ENCODE measurements around the gene HAUS5.

The HAUS5 gene

GRCh38 chr19:35608251-35608650 is 4.3 kb upstream of the HAUS5 start:
- no peak for DNase-seq (ENCODE audit: low spot score)

- DNase-seq (ENCODE audit: low spot score), result peak; percentile 26
Measured at GRCh38 chr19:35609851-35610353, 2.6 kb upstream of the HAUS5 start.

- no peak for DNase-seq (ENCODE audit: low spot score)
Measured at GRCh38 chr19:35612224-35612558, 344 bp upstream of the HAUS5 start.

GRCh38 chr19:35613574-35613973 is 1.0 kb downstream of the HAUS5 start:
- DNase-seq (ENCODE audit: low spot score), result no peak

- no peak for DNase-seq (ENCODE audit: low spot score)
Measured at GRCh38 chr19:35615036-35615435, 2.5 kb downstream of the HAUS5 start.

GRCh38 chr19:35618857-35619256 is 6.3 kb downstream of the HAUS5 start:
- no peak for DNase-seq (ENCODE audit: low spot score)

GRCh38 chr19:35619290-35619923 is 6.9 kb downstream of the HAUS5 start:
- DNase-seq (ENCODE audit: low spot score), result no peak

- DNase-seq (ENCODE audit: low spot score), result no peak
Measured at GRCh38 chr19:35620001-35620400, 7.5 kb downstream of the HAUS5 start.

- DNase-seq (ENCODE audit: low spot score), result no peak
Measured at GRCh38 chr19:35621708-35622107, 9.2 kb downstream of the HAUS5 start.

- no peak for DNase-seq (ENCODE audit: low spot score)
Measured at GRCh38 chr19:35622750-35623149, 10.2 kb downstream of the HAUS5 start.

- DNase-seq (ENCODE audit: low spot score), result no peak
Measured at GRCh38 chr19:35623327-35624010, 10.9 kb downstream of the HAUS5 start.

- no peak for DNase-seq (ENCODE audit: low spot score)
Measured at GRCh38 chr19:35628264-35628564, 15.7 kb downstream of the HAUS5 start.

- peak; percentile 98 for DNase-seq (ENCODE audit: low spot score)
Measured at GRCh38 chr19:35628565-35629331, 16.2 kb downstream of the HAUS5 start, which contains the start of gene RBM42. Gene RBM42, plus strand, starts transcription at chr19:35629036. Its CDS starts 118 bp downstream, at chr19:35629154.

- no peak for DNase-seq (ENCODE audit: low spot score)
Measured at GRCh38 chr19:35629332-35629633, 16.7 kb downstream of the HAUS5 start.

- no peak for DNase-seq (ENCODE audit: low spot score)
Measured at GRCh38 chr19:35633727-35634440, 21.3 kb downstream of the HAUS5 start.

GRCh38 chr19:35636651-35637050 is 24.1 kb downstream of the HAUS5 start:
- no peak for DNase-seq (ENCODE audit: low spot score)

GRCh38 chr19:35637165-35637564 is 24.6 kb downstream of the HAUS5 start:
- DNase-seq (ENCODE audit: low spot score), result no peak

GRCh38 chr19:35639321-35639639 is 26.7 kb downstream of the HAUS5 start:
- no peak for DNase-seq (ENCODE audit: low spot score)

- no peak for DNase-seq (ENCODE audit: low spot score)
Measured at GRCh38 chr19:35639863-35640262, 27.3 kb downstream of the HAUS5 start.

- DNase-seq (ENCODE audit: low spot score), result peak; percentile 22
Measured at GRCh38 chr19:35641515-35642151, 29.1 kb downstream of the HAUS5 start, which contains the start of gene ETV2. Gene ETV2, plus strand, starts transcription at chr19:35641745. Its CDS starts 716 bp downstream, at chr19:35642461.

GRCh38 chr19:35642312-35642711 is 29.8 kb downstream of the HAUS5 start:
- DNase-seq (ENCODE audit: low spot score), result no peak

- DNase-seq (ENCODE audit: low spot score), result no peak
Measured at GRCh38 chr19:35642798-35643254, 30.3 kb downstream of the HAUS5 start.
